Measurements from ENCODE around the gene NEK4.

The NEK4 gene

GRCh38 chr3:52682016-52682415, 88.7 kb downstream of the NEK4 start:
- TF ChIP-seq ZNF48 (tag by site-specific recombination; IDR thresholded peaks at IDR 0.05), result no peak
- no peak for TF ChIP-seq ZNF677 (tag by site-specific recombination; IDR thresholded peaks at IDR 0.05)
- TF ChIP-seq, protein P1, sequence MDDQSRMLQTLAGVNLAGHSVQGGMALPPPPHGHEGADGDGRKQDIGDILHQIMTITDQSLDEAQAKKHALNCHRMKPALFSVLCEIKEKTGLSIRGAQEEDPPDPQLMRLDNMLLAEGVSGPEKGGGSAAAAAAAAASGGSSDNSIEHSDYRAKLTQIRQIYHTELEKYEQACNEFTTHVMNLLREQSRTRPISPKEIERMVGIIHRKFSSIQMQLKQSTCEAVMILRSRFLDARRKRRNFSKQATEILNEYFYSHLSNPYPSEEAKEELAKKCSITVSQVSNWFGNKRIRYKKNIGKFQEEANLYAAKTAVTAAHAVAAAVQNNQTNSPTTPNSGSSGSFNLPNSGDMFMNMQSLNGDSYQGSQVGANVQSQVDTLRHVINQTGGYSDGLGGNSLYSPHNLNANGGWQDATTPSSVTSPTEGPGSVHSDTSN (CRISPR knock-in tag; IDR thresholded peaks at IDR 0.05), result no peak
- TF ChIP-seq IKZF3 (tag by site-specific recombination; IDR thresholded peaks at IDR 0.05), result no peak
- TF ChIP-seq, protein P2, sequence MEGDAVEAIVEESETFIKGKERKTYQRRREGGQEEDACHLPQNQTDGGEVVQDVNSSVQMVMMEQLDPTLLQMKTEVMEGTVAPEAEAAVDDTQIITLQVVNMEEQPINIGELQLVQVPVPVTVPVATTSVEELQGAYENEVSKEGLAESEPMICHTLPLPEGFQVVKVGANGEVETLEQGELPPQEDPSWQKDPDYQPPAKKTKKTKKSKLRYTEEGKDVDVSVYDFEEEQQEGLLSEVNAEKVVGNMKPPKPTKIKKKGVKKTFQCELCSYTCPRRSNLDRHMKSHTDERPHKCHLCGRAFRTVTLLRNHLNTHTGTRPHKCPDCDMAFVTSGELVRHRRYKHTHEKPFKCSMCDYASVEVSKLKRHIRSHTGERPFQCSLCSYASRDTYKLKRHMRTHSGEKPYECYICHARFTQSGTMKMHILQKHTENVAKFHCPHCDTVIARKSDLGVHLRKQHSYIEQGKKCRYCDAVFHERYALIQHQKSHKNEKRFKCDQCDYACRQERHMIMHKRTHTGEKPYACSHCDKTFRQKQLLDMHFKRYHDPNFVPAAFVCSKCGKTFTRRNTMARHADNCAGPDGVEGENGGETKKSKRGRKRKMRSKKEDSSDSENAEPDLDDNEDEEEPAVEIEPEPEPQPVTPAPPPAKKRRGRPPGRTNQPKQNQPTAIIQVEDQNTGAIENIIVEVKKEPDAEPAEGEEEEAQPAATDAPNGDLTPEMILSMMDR (tag by site-specific recombination; IDR thresholded peaks at IDR 0.05), result 0 out of 2 replicates have a peak, but pooled peaks have one; percentile 25
- TF ChIP-seq, protein P3, sequence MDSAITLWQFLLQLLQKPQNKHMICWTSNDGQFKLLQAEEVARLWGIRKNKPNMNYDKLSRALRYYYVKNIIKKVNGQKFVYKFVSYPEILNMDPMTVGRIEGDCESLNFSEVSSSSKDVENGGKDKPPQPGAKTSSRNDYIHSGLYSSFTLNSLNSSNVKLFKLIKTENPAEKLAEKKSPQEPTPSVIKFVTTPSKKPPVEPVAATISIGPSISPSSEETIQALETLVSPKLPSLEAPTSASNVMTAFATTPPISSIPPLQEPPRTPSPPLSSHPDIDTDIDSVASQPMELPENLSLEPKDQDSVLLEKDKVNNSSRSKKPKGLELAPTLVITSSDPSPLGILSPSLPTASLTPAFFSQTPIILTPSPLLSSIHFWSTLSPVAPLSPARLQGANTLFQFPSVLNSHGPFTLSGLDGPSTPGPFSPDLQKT (IDR thresholded peaks at IDR 0.05; ENCODE audit: borderline replicate concordance, low read depth, low read length), result no peak
- 0 out of 2 replicates have a peak, but pooled peaks have one; percentile 18 for TF ChIP-seq ZFHX2 (tag by site-specific recombination; conservative IDR thresholded peaks at IDR 0.05)
- TF ChIP-seq, protein P4, sequence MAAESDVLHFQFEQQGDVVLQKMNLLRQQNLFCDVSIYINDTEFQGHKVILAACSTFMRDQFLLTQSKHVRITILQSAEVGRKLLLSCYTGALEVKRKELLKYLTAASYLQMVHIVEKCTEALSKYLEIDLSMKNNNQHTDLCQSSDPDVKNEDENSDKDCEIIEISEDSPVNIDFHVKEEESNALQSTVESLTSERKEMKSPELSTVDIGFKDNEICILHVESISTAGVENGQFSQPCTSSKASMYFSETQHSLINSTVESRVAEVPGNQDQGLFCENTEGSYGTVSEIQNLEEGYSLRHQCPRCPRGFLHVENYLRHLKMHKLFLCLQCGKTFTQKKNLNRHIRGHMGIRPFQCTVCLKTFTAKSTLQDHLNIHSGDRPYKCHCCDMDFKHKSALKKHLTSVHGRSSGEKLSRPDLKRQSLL (tag by site-specific recombination; IDR thresholded peaks at IDR 0.05), result no peak
- TF ChIP-seq ZNF701 (tag by site-specific recombination; IDR thresholded peaks at IDR 0.05), result no peak
- peak; percentile 42; the same call in 1 of the 2 replicates for TF ChIP-seq ZNF335 (tag by site-specific recombination; conservative IDR thresholded peaks at IDR 0.05)
- TF ChIP-seq ZNF140 (tag by site-specific recombination; IDR thresholded peaks at IDR 0.05), result no peak
- no peak for TF ChIP-seq ZNF202 (tag by site-specific recombination; IDR thresholded peaks at IDR 0.05; ENCODE audit: borderline replicate concordance)
- no peak for TF ChIP-seq ZNF629 (tag by site-specific recombination; IDR thresholded peaks at IDR 0.05)
- peak; percentile 31; the same call in 1 of the 2 replicates for TF ChIP-seq ZNF654 (tag by site-specific recombination; IDR thresholded peaks at IDR 0.05; ENCODE audit: low read depth)
- TF ChIP-seq, protein P5, sequence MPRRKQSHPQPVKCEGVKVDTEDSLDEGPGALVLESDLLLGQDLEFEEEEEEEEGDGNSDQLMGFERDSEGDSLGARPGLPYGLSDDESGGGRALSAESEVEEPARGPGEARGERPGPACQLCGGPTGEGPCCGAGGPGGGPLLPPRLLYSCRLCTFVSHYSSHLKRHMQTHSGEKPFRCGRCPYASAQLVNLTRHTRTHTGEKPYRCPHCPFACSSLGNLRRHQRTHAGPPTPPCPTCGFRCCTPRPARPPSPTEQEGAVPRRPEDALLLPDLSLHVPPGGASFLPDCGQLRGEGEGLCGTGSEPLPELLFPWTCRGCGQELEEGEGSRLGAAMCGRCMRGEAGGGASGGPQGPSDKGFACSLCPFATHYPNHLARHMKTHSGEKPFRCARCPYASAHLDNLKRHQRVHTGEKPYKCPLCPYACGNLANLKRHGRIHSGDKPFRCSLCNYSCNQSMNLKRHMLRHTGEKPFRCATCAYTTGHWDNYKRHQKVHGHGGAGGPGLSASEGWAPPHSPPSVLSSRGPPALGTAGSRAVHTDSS (tag by site-specific recombination; IDR thresholded peaks at IDR 0.05), result no peak
- peak; percentile 76 for TF ChIP-seq PRDM10 (tag by site-specific recombination; IDR thresholded peaks at IDR 0.05)
- 0 out of 2 replicates have a peak, but pooled peaks have one; percentile 56 for TF ChIP-seq ZNF362 (tag by site-specific recombination; IDR thresholded peaks at IDR 0.05)
- TF ChIP-seq ZBTB7A (tag by site-specific recombination; IDR thresholded peaks at IDR 0.05; ENCODE audit: low read depth), result no peak
- Histone ChIP-seq H3K4me1 (ENCODE audit: control insufficient read depth, insufficient read depth, low read length) (peaks cover 2% of the 10 kb centered on the region; the same call in 1 of the 2 replicates), H3K4me3 (ENCODE audit: low read depth, low read length) (no peak overlapping the region), H3K9me3 (ENCODE audit: control insufficient read depth, insufficient read depth, low read depth, low read length) (no peaks in the 10 kb centered on the region), H3K36me3 (ENCODE audit: control insufficient read depth in 2 of 2, insufficient read depth in 1 of 2, low read length in 2 of 2) (peaks cover 9 to 57% of the 10 kb centered on the region in 2 experiments), H3K27ac (ENCODE audit: extremely low read depth, low read depth, low read length) (no peak overlapping the region)
- CTCF ChIA-PET, result interaction anchor here (0.7 kb wide), 1 partner anchor 12 kb away, joined by 3 read pairs; no protein-coding TSS in a partner anchor
- POLR2A ChIA-PET, result no interaction called here
